ENCODE measurements around the gene SMIM10L2A. TPM values are rescaled to one million over a fixed set of nuclear protein-coding genes. Genes with fewer than 3 reads are reported as not detected.

Gene SMIM10L2A
- total RNA-seq, 3 donors from 2014 or later: 0.39 to 1.1 (median 0.58) TPM

DNA sequence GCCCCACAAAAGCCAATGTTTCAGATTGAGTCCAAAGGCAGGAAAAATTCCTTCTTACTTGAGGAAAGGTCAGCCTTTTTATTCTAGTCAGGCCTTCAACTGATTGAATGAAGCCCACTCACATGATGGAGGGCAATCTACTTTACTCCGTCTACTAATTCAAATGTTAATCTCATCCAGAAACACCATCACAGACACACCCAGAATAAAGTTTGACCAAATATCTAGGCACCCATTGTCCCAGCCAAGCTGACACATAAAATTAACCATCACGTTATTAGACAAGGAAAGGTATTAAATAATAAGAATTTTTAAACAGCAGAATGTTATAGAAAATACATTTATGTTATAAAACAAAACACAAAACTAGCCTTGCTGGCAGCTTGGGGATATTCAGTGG, 32.9 kb upstream of the SMIM10L2A start:
- no peaks in the 10 kb centered on the region for H3K9me3 ChIP-seq
- no peak for ATAC-seq
- TF ChIP-seq CTCF (IDR thresholded peaks at IDR 0.05): no peak
- no peaks in the 10 kb centered on the region for H3K4me1 ChIP-seq (ENCODE audit: low read depth)
- intact Hi-C loops (cut with DNase I, micrococcal nuclease): no loop called here
- H3K36me3 ChIP-seq (ENCODE audit: low read depth): no peaks in the 10 kb centered on the region
- DNase-seq: no peak
- H3K4me3 ChIP-seq: no peak overlapping the region

- Histone ChIP-seq H3K36me3 (ENCODE audit: low read depth) (no peaks in the 10 kb centered on the region), H3K9me3 (no peaks in the 10 kb centered on the region), H3K4me1 (ENCODE audit: low read depth) (no peaks in the 10 kb centered on the region), H3K4me3 (no peak overlapping the region)
- no peak for TF ChIP-seq CTCF (IDR thresholded peaks at IDR 0.05)
- intact Hi-C loops (cut with DNase I, micrococcal nuclease): no loop called here
- ATAC-seq (no peak), DNase-seq (no peak)
Observed at GRCh38 chrX:135389243-135389642, 32.5 kb upstream of the SMIM10L2A start.

GRCh38 chrX:135389717-135390116, 32.0 kb upstream of the SMIM10L2A start:
- no peak overlapping the region for H3K4me3 ChIP-seq
- ATAC-seq (peak; percentile 25), DNase-seq (no peak)
- no peaks in the 10 kb centered on the region for H3K9me3 ChIP-seq
- H3K4me1 ChIP-seq (ENCODE audit: low read depth): no peaks in the 10 kb centered on the region
- intact Hi-C loops (cut with DNase I, micrococcal nuclease): no loop called here
- no peak for TF ChIP-seq CTCF (IDR thresholded peaks at IDR 0.05)
- no peaks in the 10 kb centered on the region for H3K36me3 ChIP-seq (ENCODE audit: low read depth)

DNA sequence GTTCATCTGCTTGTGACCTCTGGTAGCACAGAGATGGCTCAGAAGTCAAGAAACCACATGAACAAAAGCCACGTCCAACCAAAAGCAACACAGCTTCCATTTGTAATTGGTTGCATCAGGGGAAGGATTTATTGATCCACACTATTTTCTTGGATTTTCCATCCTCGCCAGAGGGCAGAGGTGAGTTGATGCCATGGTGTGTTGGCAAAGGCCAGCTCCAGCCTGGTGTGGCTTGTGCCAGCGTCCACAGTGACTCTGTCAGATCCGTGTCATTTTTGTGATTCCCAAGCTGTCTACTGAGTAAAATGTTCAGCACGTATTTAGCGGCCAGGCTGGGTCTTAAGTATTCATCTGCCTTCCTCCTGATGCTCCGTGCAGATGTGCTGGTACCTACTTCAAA, 30.0 kb upstream of the SMIM10L2A start:
- no peak for ATAC-seq
- Histone ChIP-seq H3K4me3 (no peak overlapping the region), H3K36me3 (ENCODE audit: low read depth) (no peaks in the 10 kb centered on the region), H3K9me3 (no peaks in the 10 kb centered on the region), H3K4me1 (ENCODE audit: low read depth) (no peaks in the 10 kb centered on the region)
- no peak for DNase-seq
- intact Hi-C loops (cut with DNase I, micrococcal nuclease): no loop called here
- no peak for TF ChIP-seq CTCF (IDR thresholded peaks at IDR 0.05)

DNA sequence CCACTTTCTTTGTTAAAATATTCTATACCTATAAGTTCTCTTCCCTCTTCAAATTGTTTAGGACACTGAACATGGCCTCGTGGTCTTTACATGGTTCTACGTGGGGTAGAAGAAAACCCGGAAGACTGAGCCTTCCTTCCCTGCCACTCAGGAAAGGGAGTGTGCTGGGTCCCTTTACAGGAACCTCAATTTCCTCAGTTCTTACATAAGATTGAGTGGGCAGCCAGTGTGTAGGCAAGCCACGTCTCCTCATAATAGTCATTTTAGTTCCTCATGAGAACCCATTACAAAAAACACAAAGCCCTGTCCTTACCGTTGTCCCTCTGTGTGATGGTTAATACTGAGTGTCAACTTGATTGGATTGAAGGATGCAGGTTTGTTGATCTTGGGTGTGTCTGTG, 28.7 kb upstream of the SMIM10L2A start:
- Histone ChIP-seq H3K9me3 (no peaks in the 10 kb centered on the region), H3K36me3 (ENCODE audit: low read depth) (no peaks in the 10 kb centered on the region), H3K4me3 (no peak overlapping the region), H3K4me1 (ENCODE audit: low read depth) (no peaks in the 10 kb centered on the region)
- DNase-seq: no peak
- intact Hi-C loops (cut with DNase I, micrococcal nuclease): no loop called here
- no peak for TF ChIP-seq CTCF (IDR thresholded peaks at IDR 0.05)
- ATAC-seq: no peak

GRCh38 chrX:135395064-135395463, 26.7 kb upstream of the SMIM10L2A start:
- TF ChIP-seq CTCF (IDR thresholded peaks at IDR 0.05): no peak
- ATAC-seq (no peak), DNase-seq (no peak)
- Histone ChIP-seq H3K36me3 (ENCODE audit: low read depth) (no peaks in the 10 kb centered on the region), H3K9me3 (no peaks in the 10 kb centered on the region), H3K4me1 (ENCODE audit: low read depth) (no peaks in the 10 kb centered on the region), H3K4me3 (no peak overlapping the region)
- intact Hi-C loops (cut with DNase I, micrococcal nuclease): no loop called here

All from mucosa of descending colon (tissue), 3 donors.